ENCODE results near the gene MYO7A.

MYO7A gene

GRCh38 chr11:77129069-77129841 lies 1.2 kb downstream of the MYO7A start:
- DNase-seq (ENCODE audit: low spot score) = no peak

GRCh38 chr11:77129842-77130756 lies 2.1 kb downstream of the MYO7A start:
- no peak for DNase-seq (ENCODE audit: low spot score)

GRCh38 chr11:77130763-77131513 lies 2.9 kb downstream of the MYO7A start:
- DNase-seq (ENCODE audit: low spot score) = no peak

- DNase-seq (ENCODE audit: low spot score) = no peak
Observed at GRCh38 chr11:77131560-77131959, 3.5 kb downstream of the MYO7A start.

GRCh38 chr11:77135069-77135468 lies 7.0 kb downstream of the MYO7A start:
- DNase-seq (ENCODE audit: low spot score) = no peak

- no peak for DNase-seq (ENCODE audit: low spot score)
Observed at GRCh38 chr11:77136074-77136473, 8.0 kb downstream of the MYO7A start.

- DNase-seq (ENCODE audit: low spot score) = no peak
Observed at GRCh38 chr11:77136784-77137420, 8.9 kb downstream of the MYO7A start.

- DNase-seq (ENCODE audit: low spot score) = no peak
Observed at GRCh38 chr11:77137421-77137820, 9.4 kb downstream of the MYO7A start.

- no peak for DNase-seq (ENCODE audit: low spot score)
Observed at GRCh38 chr11:77138106-77138649, 10.1 kb downstream of the MYO7A start.

- DNase-seq (ENCODE audit: low spot score) = no peak
Observed at GRCh38 chr11:77139201-77139600, 11.2 kb downstream of the MYO7A start.

- no peak for DNase-seq (ENCODE audit: low spot score)
Observed at GRCh38 chr11:77140231-77140851, 12.3 kb downstream of the MYO7A start.

- no peak for DNase-seq (ENCODE audit: low spot score)
Observed at GRCh38 chr11:77141034-77141433, 13.0 kb downstream of the MYO7A start.

GRCh38 chr11:77141475-77141874 lies 13.4 kb downstream of the MYO7A start:
- DNase-seq (ENCODE audit: low spot score) = no peak

GRCh38 chr11:77142091-77142975 lies 14.3 kb downstream of the MYO7A start:
- DNase-seq (ENCODE audit: low spot score) = peak; percentile 11

GRCh38 chr11:77143405-77144020 lies 15.5 kb downstream of the MYO7A start:
- DNase-seq (ENCODE audit: low spot score) = no peak

- no peak for DNase-seq (ENCODE audit: low spot score)
Observed at GRCh38 chr11:77144196-77144856, 16.3 kb downstream of the MYO7A start.

- DNase-seq (ENCODE audit: low spot score) = no peak
Observed at GRCh38 chr11:77144857-77145428, 16.9 kb downstream of the MYO7A start.

- no peak for DNase-seq (ENCODE audit: low spot score)
Observed at GRCh38 chr11:77146261-77147035, 18.4 kb downstream of the MYO7A start.

All from CD4-positive, alpha-beta T cell treated with Interleukin-2 at 100 ng/mL for 4 hours (primary cell).